GM19099 (cell line): Measurements from ENCODE around the gene SERINC5.

ENCODE experiments used
- POLR2A ChIP-seq: IDR thresholded peaks from 3 replicates; pipeline ENCODE4 v1.6.1; 2011; ENCODE audit warnings: low read depth; ENCODE audit not compliant: insufficient read length; ENCODE audit errors: extremely low read depth

The SERINC5 gene

DNA sequence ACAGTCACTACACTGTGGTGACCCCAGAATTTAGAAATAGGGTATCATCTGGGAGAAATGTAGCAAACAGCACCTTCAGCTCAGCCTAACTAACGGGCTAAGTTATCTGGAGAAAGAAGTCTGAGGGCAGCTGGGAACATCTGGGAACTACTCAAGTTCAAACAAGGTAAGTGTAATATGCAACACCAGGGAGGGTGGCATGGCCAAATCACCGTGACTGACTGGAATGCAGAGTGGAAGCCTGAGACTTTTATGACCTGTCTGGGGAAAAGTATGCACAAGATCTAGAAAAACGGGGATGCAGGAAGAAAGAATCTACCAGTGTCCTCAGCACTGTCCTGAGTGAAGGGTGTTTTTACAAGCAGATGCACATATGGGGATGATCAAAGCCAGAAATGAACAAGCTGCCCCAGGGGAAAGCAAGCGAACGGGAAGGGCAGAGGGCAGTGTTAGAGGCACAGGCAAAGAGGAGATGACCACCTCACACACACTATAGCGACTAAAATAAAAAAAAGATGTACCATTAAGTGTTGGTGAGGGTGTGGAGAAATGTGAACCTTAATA lies 59.9 kb downstream of the SERINC5 start:
- no peak for TF ChIP-seq POLR2A

DNA sequence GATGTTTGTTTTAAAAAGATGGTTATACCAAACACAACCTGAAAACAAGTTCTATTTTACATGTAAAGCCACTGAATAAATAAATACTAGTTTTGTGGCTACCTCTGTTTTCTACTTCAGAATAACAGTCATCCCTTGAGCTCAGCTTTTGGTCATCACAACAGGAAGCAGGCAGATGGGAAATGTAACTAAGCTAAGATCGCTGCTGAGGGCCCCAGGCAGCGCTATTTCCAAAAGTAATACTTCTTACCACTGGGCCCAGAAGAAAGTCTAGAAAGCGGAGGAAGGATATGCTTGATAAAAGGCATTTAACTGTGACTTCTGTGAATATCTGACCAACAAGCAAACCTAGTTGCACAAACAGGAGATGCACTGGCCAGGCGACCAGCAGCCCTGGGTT lies 61.4 kb downstream of the SERINC5 start:
- TF ChIP-seq POLR2A: no peak

DNA sequence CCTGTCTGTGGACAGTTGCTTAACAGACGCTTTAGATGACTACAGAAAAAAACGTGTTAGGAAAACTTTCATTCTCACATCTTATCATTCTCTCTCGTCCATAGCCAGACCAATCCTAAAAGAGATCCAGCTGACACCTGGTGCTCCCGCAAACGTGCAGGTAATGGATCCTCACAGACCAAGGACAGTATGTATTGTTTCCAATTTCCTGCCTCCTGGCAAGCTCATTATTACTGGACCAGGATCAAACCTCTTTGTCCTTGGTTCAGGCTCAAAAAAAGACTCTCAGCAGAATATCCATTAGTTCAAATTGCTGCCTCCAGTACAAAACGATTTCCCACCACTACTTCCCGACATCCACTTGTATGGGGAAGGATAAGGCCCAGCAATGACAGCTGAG lies 62.4 kb downstream of the SERINC5 start:
- no peak for TF ChIP-seq POLR2A

DNA sequence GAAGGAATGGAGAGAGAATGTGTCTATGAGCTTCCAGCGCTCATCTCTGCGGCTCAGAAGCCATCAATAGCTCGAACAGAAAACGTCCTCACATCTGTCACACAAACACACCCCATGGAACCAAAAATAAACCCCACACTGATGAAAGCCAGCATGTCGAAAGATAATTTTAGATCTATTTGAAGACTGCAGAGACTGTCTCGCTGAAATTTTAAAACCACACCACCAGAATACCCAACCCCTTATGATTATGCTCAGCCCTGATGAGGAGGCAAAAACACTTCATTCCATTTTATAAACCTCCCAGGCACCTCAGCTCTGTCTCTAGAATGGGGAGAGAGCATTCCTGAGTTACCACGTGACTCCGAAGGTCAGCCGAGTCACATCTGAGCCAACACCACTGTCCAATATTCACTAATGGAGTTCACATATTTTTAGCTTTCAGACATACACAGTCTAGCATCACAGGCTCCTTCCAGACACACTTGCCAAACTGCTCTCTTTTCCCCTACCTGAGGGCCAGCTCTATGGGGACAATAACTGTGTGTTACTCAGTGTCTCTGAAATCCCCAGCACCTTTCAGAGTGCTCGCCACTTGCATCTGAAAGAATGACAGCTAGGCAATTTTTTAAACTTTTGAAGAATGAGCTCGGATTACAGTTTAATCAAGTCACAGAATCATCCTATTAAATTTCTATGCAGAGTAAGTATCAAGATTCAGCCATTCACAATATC lies 63.2 kb downstream of the SERINC5 start:
- no peak for TF ChIP-seq POLR2A

DNA sequence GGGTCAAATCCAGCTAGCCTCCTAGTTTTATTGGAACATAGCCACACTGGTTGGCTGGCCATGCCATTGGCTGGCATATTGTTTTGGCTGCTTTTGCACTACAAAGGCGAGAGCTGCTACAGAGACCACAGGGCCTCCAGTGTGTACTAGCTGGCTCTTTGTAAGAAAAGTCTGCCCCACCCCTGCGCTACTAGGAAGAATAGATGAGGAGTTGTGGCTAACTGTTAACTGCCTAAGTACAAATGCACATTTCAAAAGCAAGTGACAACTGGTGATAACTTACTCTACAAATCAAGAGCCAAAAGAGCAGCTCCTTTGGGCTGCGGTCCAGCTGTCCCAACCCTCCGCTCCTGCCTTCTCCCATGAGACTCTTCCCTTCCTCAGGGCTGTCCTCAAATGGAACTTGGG lies 63.9 kb downstream of the SERINC5 start:
- TF ChIP-seq POLR2A: no peak

DNA sequence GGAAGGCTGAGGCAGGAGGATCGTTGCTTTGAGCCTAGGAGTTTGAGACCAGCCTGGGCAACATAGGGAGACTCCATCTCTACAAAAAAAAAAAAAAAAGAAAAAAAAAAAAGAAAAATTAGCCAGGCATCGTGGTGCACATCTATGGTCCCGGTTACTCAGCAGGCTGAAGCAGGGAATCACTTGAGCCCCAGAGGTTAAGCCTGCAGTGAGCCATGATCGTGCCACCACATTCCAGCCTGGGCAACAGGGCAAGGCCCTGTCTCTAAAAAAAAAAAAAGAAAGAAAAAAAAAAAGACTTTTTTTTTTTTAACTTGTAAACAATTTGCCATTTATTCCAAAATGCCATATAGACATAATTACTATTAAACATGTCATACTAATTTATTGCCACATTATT lies 64.5 kb downstream of the SERINC5 start:
- no peak for TF ChIP-seq POLR2A

DNA sequence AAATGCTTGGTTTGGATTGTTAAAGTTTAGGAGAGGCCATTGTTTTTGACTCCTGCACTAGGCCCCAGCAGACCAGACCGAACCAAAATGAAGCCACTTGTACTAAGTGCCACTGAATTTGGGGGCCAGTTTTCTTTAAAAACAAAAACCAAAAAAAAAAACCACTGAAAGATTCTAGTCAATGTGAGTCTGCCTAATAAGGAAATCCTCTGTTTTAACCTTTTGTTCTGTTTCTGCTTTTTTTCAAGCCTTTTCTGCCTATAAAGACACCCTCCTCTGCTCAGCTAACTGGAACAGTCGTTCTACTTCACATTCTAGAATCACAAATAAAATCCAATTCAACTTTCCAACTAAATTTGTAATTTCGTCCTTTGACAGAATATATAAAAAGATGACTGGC lies 64.9 kb downstream of the SERINC5 start:
- TF ChIP-seq POLR2A: no peak

DNA sequence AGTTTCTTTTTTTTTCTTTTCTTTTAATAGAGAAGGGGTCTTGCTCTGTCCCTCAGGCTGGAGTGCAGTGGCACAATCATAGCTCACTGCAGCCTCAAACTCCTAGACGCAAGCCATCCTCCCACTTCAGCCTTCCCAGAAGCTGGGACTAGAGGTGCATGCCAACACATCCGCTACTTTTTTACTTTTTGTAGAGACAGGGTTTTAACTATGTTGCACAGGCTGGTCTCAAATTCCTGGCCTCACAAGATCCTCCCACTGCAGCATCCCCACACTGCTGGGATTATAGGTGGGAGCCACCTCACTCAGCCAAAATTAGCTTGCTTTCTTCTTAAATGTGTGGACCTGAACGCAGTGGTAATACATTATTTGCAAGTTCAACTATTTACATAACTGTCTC lies 66.1 kb downstream of the SERINC5 start:
- TF ChIP-seq POLR2A: no peak

DNA sequence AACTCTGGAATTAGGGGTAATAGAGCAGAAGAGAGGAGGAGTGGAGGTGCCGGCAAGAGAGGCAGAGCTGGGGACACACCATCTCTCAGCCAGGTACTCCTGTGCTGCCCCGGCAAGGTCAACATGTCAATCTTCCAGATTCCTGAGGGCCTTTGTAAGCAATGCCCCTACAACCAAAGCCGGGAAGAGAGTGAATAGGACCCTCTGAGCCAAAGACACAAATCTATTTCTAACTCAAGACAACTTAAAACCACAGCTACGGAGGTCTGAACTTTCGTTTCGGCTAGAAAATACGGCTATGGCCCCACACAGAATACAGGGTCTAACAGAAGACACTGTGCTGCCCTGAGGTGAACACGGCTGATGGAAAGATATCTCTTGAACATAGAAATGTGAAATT lies 66.6 kb downstream of the SERINC5 start:
- no peak for TF ChIP-seq POLR2A

DNA sequence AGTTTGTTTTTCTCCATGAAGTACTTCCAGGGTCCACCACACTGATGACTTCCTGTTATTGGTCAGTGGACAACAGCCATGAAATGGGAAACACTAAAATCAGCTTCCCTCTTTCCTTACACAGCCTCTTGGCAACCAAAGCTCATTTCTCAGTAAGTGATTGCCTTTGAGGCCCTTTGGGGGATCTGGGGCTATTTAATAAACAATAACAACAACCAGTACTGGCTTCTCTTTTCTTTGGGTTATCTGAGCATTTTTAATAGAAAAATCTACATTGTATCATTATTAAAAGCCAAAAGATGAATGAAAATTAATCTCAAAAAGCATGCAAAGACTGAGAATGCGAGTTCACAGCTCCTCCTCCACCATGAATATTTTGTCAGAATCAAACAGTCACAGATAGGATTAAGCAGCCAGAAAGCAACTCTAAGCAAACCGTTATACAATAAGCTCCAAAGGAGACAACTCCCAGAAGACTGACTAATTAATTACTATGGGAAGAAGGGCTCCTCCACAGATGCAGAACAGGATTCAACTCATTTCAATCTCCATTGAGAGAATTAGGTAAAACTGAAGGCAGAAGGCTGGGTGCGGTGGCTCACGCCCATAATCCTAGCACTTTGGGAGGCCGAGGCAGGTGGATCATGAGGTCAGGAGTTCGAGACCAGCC lies 68.3 kb downstream of the SERINC5 start:
- no peak for TF ChIP-seq POLR2A

DNA sequence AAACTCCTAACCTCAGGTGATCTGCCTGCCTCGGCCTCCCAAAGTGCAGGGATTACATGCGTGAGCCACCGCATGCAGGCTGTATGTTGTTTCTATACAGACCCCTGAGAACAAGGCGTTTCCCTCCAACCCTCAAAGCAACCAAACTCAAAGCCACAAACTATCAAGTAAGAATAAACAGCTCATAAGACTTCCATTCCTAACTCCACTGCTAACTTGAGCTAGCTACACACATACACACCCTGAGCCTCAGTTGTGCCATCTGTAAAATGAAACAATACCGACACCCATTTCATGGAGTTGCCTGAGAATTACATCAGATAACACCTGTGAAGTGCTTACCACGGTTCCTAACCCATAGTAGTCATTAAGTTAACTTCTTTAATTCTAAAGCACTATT lies 70.8 kb downstream of the SERINC5 start:
- TF ChIP-seq POLR2A: no peak

DNA sequence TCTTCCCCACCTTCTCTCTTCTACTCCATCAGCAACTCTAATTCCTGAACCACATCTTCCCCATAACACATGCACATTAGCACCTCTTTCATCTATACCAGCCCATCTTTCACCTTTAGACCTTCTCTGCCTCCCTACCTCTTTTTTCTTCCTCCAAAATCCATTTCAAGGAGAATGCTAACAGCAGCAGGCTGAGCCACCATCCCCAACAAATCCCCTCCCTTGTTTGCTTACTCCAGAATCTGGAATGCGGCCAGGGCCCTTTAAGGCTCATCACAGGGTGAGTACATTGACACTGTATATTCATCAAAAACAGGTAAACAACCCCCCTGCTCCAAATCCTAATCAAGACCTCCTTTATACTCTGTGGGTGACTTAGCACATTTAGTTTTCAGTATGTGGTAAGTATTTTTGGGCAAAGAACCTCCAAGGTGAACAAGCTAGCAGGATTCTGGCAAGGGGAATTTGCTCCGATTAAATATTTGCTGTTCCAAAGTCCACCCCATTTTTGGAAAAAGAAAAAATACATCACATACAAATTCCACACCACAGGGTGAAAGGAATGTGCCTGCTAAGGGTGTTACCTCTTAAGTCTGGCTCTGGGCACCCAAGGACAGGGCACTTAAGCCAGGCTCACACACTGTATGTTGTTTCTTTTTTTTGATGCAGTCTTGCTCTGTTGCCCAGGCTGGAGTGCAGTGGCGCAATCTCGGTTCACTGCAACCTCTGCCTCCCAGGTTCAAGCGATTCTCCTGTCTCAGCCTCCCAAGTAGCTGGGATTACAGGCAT lies 71.4 kb downstream of the SERINC5 start:
- no peak for TF ChIP-seq POLR2A

DNA sequence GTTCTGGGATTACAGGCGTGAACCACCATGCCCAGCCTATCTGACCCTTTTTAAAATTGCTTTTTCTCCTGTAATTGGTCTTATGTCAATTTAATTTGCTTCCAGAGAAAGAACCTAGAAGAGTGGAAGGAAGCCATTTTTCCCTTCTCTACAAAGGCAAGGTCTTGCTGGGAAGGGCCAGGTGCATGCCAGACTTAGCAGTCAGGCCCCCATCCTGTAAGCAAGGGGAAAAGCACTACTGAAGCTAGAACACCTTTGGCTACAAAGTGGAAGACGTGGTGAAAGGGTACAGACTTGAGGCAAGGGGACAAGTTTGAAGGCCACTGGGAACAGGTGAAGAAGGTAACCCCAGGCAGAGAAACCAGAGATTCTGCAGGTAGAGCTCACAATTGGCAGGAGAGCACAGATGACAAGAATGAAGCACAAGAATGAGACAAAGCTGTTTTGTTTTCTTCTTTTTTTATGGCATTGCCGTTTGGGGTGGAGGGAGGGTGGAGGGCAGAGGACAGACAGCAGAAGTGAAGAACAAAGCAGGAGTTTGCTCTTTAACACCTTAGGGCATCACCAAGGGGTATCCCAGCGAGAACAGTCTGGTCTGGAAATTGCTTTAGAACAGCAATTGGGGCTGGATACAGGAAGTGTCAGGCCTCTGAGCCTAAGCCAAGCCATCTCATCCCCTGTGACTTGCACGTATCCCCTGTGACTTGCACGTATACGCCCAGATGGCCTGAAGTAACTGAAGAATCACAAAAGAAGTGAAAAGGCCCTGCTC lies 72.9 kb downstream of the SERINC5 start:
- TF ChIP-seq POLR2A: no peak

DNA sequence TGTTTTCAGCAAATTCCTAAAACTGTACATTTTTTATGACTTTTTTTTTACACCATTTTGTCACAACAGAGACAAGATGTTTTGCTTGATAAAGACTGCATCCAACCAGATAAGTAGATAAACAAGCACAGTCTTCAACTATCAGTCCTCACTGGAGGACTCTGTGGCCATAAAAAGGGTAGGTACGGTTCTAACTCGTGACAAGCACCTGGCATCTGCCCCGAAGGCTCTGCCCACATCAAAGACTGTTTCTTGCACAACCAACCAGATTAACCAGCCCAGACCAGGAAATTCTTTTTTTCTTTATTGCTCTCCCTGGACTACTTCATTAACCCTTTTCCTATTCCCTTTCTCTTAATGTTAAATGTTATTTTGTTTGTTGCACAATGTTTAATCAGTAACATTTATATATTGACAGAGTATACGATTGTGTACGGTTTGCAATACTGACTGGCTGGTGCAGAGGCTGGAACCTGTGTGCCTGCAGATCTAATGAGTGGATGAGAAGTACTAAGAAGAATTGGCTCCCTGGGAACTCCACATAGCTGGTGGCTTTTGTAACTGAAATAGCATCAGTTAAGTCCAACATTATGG lies 74.1 kb downstream of the SERINC5 start:
- TF ChIP-seq POLR2A: no peak

DNA sequence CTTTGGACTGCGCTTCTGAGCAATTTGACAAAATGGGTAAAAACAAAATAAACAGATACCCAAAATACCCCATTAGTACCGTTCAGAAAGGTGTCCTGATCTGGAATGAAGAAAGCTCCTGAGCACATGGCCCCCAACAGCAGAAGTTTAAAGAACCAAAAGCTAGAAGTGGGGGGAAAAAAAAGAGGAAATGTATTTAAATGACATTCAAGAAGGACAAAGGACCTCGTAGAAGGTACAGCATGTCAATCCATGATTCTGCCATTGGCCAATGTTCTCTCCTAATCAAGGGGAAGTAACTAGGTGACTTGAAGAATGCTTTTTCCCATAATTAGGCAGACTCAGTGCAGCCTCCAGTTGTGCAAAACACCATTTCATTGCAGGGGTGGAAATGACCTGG lies 78.6 kb downstream of the SERINC5 start:
- TF ChIP-seq POLR2A: no peak

DNA sequence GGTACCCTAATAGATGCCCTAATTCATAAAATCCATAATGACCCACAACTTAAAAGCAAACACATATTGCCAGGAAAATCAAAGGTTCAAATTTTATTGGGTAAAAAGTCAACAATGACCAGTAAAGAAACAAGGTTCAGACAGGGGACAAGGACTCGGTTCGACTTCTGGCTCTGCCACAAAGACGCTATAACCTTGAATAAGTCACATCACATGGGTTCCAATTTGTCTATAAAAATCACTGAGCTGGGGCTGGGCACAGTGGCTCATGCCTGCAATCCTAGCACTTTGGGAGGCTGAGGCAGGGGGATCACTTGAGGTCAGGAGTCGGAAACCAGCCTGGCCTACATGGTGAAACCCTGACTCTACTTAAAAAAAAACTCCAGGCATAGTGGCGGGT lies 80.5 kb downstream of the SERINC5 start:
- no peak for TF ChIP-seq POLR2A
